ENCODE data around the gene ARMC5. TPM values are rescaled to one million over a fixed set of nuclear protein-coding genes. Genes with fewer than 3 reads are reported as not detected.

Gene ARMC5
- total RNA-seq, 1 experiment from 2014 or later = 4.6 TPM

GRCh38 chr16:31461201-31461920, 2.1 kb downstream of the ARMC5 start:
- no peak for DNase-seq (ENCODE audit: low read depth)

GRCh38 chr16:31461921-31462804, 2.9 kb downstream of the ARMC5 start:
- DNase-seq (ENCODE audit: low read depth) = no peak

GRCh38 chr16:31464348-31464769, 5.1 kb downstream of the ARMC5 start:
- DNase-seq (ENCODE audit: low read depth) = no peak

GRCh38 chr16:31464781-31465260, 5.5 kb downstream of the ARMC5 start:
- DNase-seq (ENCODE audit: low read depth) = no peak

GRCh38 chr16:31465788-31466370, 6.6 kb downstream of the ARMC5 start:
- no peak for DNase-seq (ENCODE audit: low read depth)

- no peak for DNase-seq (ENCODE audit: low read depth)
Measured at GRCh38 chr16:31466381-31466841, 7.1 kb downstream of the ARMC5 start.

- DNase-seq (ENCODE audit: low read depth) = peak; percentile 53
Measured at GRCh38 chr16:31467151-31467773, 8.0 kb downstream of the ARMC5 start.

GRCh38 chr16:31467858-31468257, 8.6 kb downstream of the ARMC5 start:
- DNase-seq (ENCODE audit: low read depth) = no peak

- no peak for DNase-seq (ENCODE audit: low read depth)
Measured at GRCh38 chr16:31470615-31471014, 11.3 kb downstream of the ARMC5 start.

GRCh38 chr16:31471241-31471874, 12.1 kb downstream of the ARMC5 start:
- no peak for DNase-seq (ENCODE audit: low read depth)

GRCh38 chr16:31471875-31472708, 12.8 kb downstream of the ARMC5 start, which contains the start of gene TGFB1I1:
TGFB1I1 (plus strand) TSS chr16:31472152; CDS start chr16:31472189, 37 bp downstream.
- peak; percentile 88 for DNase-seq (ENCODE audit: low read depth)

GRCh38 chr16:31472709-31473203, 13.5 kb downstream of the ARMC5 start:
- DNase-seq (ENCODE audit: low read depth) = peak; percentile 84

- DNase-seq (ENCODE audit: low read depth) = no peak
Measured at GRCh38 chr16:31473264-31473984, 14.1 kb downstream of the ARMC5 start.

GRCh38 chr16:31474173-31474714, 14.9 kb downstream of the ARMC5 start:
- peak; percentile 42 for DNase-seq (ENCODE audit: low read depth)

GRCh38 chr16:31474773-31475738, 15.8 kb downstream of the ARMC5 start:
- no peak for DNase-seq (ENCODE audit: low read depth)

- DNase-seq (ENCODE audit: low read depth) = no peak
Measured at GRCh38 chr16:31475946-31476302, 16.6 kb downstream of the ARMC5 start.

GRCh38 chr16:31476303-31477219, 17.3 kb downstream of the ARMC5 start:
- no peak for DNase-seq (ENCODE audit: low read depth)

Measured in RPMI7951 (cell line).